Endometrium (tissue), 2 donors: ENCODE results near the gene CHIA.
A peak's percentile ranks its signal among the peaks of the same experiment; 100 is the strongest.

Source experiments
- FAIRE-seq: peaks from 2 replicates; lab custom pipeline; 2012; peaks lifted over from hg19 to GRCh38; lab: Jason Lieb, UNC
- donor health status: control.
- donor health status: control.

Gene CHIA

GRCh38 chr1:111290630-111291029 is at the start of gene CHIA:
Gene CHIA, plus strand, starts transcription at chr1:111290851. Its CDS starts 19,617 bp downstream, at chr1:111310468.
- FAIRE-seq: no peak

DNA sequence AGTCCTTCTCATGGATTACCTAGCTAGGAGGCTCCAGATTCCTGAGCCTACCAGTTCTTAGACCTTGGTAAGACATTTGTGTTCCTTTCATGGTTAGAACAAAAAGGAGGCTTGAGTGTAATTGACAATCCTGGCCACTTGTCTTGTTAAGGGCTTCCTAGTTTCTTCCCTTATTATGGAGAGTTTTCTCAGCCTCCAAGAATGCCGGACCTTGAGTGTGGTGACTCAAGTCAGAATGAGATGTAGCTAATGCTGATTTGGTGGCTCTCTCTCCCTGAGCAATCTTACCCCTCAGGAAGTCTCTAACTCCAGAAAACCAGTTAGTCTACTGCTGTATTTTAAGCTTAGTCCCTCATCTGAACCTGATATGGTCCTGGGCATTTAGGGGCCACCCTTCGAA is 48.9 kb upstream of the CHIA start:
- no peak for FAIRE-seq

DNA sequence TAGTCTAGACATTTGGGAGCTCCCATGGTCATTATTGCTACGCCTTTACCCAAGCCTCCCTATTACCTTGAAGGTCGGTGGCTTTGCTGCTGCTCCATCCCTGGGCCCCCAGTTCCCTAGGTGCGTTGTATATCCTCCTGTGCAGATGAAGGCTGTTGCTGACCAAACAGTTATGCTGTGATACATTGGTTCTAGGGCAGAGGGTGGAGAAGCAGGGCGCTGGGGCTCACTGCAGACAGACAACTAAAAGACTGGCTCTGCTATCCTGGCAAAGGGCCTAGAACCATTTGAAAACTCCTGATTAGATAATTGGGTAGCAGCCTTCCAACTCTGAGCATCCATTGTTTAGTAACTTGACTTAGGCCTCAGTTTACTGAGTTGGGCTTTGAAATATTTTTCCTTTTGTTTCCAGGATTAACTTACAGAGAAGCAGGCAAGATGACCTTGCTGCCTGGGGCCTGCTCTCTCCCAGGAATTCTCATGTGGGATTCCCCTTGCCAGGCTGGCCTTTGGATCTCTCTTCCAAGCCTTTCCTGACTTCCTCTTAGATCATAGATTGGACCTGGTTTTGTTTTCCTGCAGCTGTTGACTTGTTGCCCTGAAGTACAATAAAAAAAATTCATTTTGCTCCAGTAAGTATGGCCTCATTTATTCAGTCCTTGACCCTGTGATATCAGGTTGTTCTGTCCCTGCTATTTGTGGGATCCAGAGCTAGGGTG is 47.7 kb upstream of the CHIA start:
- FAIRE-seq: no peak

GRCh38 chr1:111247125-111247838 is 43.4 kb upstream of the CHIA start:
- no peak for FAIRE-seq

DNA sequence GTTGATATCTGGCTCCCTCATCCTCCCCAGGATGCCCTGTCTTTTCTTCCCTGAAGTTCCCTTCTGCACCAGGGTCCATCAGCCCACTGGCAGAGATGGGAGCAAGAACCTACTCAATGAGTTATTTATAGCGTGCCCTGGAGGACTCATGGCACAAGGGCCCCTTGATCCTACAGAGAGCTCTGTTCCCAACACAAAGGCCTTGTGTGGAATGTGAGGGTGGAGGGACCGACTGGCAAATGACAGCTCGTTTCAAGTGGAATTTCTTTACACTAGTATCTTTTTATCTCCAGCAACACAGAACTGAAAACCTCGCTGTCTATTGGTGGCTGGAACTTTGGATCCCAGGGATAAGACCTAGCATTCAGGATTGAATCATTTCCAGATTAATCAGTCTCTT is 40.7 kb upstream of the CHIA start:
- no peak for FAIRE-seq

GRCh38 chr1:111251570-111251969 is 39.1 kb upstream of the CHIA start:
- FAIRE-seq: no peak

DNA sequence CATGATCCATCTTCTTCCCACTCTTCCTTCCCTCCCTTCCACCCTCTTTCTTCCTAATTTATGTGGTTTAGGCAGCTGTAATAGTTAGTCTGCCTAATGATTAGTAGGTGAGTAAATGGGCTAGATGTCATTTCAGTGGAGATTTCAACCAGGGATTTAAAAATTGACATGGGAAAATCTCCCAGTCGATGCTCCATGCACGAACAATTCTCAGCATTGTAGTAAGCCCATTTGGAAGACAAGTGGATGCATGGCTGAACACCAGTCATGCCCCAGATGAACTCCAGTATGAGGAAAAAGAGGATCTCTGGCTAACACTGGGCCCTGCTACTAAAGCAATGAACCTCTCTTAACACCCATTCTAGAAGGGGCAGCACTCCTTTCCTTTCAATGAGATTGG is 37.9 kb upstream of the CHIA start:
- no peak for FAIRE-seq

- no peak for FAIRE-seq
Observed at GRCh38 chr1:111253876-111254275, 36.8 kb upstream of the CHIA start.

- FAIRE-seq: no peak
Observed at GRCh38 chr1:111256988-111257658, 33.5 kb upstream of the CHIA start.

GRCh38 chr1:111267801-111268508 is 22.7 kb upstream of the CHIA start:
- no peak for FAIRE-seq

GRCh38 chr1:111269825-111270406 is 20.7 kb upstream of the CHIA start:
- FAIRE-seq: peak; percentile 77

GRCh38 chr1:111270771-111271463 is 19.7 kb upstream of the CHIA start:
- FAIRE-seq: no peak

GRCh38 chr1:111271464-111271801 is 19.2 kb upstream of the CHIA start:
- FAIRE-seq: no peak

DNA sequence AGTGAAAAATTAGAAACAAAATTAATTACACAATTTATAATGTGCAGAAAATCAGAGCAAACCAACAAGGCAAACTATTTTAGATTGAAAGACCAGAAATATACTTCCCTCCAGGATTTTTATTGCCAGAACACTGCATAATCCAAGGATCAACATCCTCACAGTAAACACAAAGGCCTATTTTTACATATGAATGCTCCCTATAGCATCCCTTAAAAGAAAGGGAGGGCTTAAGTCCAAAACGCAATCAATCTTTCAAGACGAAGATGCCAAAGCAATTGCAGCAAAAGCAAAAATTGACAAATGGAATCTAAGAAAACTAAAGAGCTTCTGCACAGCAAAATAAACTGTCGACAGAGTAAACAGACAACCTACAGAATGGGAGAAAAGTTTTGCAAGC is 18.6 kb upstream of the CHIA start:
- no peak for FAIRE-seq

GRCh38 chr1:111274653-111275052 is 16.0 kb upstream of the CHIA start:
- FAIRE-seq: no peak

DNA sequence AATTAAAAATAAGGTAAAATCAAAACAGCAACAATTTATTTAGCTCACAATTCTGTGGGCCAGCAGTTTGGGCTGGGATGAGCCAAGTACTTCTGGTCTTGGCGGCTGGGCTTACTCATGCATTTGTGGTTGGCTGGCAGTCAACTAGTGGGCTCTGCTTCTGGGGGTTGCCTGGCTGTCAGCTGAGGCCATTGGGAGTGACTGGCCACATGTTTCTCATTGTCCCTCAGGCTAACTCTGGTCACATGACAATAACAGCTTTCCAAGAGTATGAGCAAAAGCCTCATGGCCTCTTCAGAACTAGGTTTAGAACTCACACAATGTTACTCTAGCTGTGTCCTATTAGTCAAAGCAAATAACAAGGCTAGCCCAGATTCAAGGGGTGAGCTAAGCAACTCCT is 15.6 kb upstream of the CHIA start:
- FAIRE-seq: peak; percentile 66

GRCh38 chr1:111275780-111276433 is 14.7 kb upstream of the CHIA start:
- FAIRE-seq: no peak

DNA sequence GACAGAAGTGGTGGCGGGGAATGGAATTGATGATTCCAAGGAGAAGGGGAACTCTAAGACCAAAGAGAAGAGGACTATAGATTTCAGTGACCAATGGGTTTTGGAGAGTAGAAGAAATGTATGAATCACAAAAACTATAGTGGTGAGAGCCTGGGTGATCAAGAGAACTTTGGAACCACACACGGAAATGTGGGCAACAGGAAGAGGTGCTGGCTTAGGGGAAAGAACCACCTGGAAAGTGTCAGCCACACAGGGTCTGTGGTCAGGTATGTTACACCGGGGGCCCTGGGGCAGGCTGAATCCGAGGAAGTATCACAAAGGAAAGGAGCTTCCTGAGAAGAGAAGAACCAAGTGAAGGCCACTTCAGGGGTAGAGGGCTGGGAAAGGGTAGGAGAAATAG is 11.5 kb upstream of the CHIA start:
- FAIRE-seq: no peak

DNA sequence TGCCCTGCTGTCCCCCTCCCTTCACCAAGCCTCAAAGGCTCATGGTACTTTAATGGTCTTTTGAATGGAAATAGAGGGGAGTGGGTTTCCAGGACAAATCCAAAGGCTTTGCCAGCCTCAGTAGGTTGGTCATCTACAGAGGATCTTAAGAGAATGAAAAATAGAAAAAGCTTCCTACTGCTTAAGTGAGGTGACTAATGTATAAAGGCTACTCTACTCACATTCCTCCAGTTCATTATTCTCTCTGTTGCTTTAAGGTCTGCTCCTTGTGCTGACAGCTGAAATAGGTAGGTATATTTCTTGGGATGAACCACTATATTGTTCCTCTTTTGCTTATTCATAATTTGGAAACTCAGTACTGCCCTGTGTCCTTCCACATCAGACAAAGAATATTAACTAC is 10.4 kb upstream of the CHIA start:
- FAIRE-seq: no peak

DNA sequence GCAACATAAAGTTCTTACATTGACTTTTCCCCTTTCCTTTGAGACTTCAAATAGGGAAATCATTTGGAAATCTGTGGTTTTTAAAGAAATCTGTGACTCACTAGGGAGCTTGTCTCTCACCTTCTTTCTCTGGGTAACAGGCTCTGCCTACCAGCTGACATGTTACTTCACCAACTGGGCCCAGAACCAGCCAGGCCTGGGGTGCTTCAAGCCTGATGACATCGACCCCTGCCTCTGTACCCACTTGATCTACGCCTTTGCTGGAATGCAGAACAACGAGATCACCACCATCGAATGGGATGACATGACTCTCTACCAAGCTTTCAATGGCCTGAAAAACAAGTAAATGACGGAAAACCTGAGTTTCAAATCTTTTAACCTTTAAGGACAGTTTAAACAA is 9.2 kb upstream of the CHIA start:
- FAIRE-seq: no peak

- FAIRE-seq: no peak
Observed at GRCh38 chr1:111283838-111284237, 6.8 kb upstream of the CHIA start.
